SJCRH30 (cell line): ENCODE data around the gene SOX18. TPM values are rescaled to one million over a fixed set of nuclear protein-coding genes. Genes with fewer than 3 reads are reported as not detected.

Experiments used
- DNase-seq, 2 experiments: peaks; one replicate each; pipeline ENCODE4 v3.0.0-alpha.2; 2015 to 2020
- H3K27ac ChIP-seq: fragments of 250-450 bp; sonication (Bioruptor Pico); 2 replicates; pipeline ENCODE4 v1.5.1; 2020; ENCODE audit warnings: mild to moderate bottlenecking, moderate library complexity
- H3K27me3 ChIP-seq: fragments of 250-450 bp; sonication (Bioruptor Pico); 2 replicates; pipeline ENCODE4 v1.5.1; 2020; ENCODE audit warnings: mild to moderate bottlenecking, moderate library complexity
- H3K36me3 ChIP-seq: fragments of 250-450 bp; sonication (Bioruptor Pico); 2 replicates; pipeline ENCODE4 v1.5.1; 2020; ENCODE audit warnings: mild to moderate bottlenecking, moderate library complexity
- H3K4me1 ChIP-seq: fragments of 250-450 bp; sonication (Bioruptor Pico); 2 replicates; pipeline ENCODE4 v1.5.1; 2020; ENCODE audit warnings: mild to moderate bottlenecking, moderate library complexity
- H3K4me3 ChIP-seq: fragments of 250-450 bp; sonication (Bioruptor Pico); 2 replicates; pipeline ENCODE4 v1.5.1; 2020; ENCODE audit warnings: mild to moderate bottlenecking, moderate library complexity
- H3K9me3 ChIP-seq: fragments of 250-450 bp; sonication (Bioruptor Pico); replicated peaks from 2 replicates; pipeline ENCODE4 v1.5.1; 2020; ENCODE audit warnings: mild to moderate bottlenecking, moderate library complexity
- total RNA-seq: library from RNA; depleted of rRNA; stranded (reverse); fragments of >200 nt; shearing (Covaris generic); gene quantifications from 2 replicates; pipeline ENCODE4 v1.2.3, GENCODE V29; 2014

Gene SOX18
- total RNA-seq, 1 experiment from 2014 or later = 0.14 TPM

GRCh38 chr20:64067005-64067632 lies 17.7 kb upstream of the SOX18 start:
- H3K9me3 ChIP-seq = no peaks in the 10 kb centered on the region
- H3K4me3 ChIP-seq = no peak overlapping the region
- H3K36me3 ChIP-seq = no peaks in the 10 kb centered on the region
- H3K27ac ChIP-seq = no peak overlapping the region
- H3K27me3 ChIP-seq = no peaks in the 10 kb centered on the region
- no peak for DNase-seq
- H3K4me1 ChIP-seq = peaks cover 49% of the 10 kb centered on the region

DNA sequence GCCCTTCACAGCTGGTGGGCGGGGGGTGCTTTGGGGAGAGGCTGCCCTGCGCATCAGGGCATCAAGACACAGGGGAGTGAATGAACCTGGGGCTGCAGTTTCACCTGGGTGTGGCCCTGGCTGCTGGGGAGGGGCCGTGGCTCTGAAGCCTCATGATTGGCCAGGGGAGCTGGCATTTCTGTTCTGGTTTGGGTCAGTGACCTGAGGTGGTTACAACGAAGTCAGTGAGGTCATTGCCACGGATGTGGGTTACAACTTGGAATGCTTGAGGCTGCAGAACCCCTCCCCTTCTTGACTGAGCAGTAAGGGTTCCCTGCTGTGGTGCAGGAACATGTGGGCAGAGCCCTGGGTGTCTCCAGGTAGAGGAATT lies 16.5 kb upstream of the SOX18 start:
- no peaks in the 10 kb centered on the region for H3K27me3 ChIP-seq
- H3K36me3 ChIP-seq = no peaks in the 10 kb centered on the region
- H3K4me1 ChIP-seq = peaks cover 51% of the 10 kb centered on the region
- no peaks in the 10 kb centered on the region for H3K9me3 ChIP-seq
- H3K27ac ChIP-seq = no peak overlapping the region
- no peak overlapping the region for H3K4me3 ChIP-seq
- peak; percentile 55 to 64 for DNase-seq

DNA sequence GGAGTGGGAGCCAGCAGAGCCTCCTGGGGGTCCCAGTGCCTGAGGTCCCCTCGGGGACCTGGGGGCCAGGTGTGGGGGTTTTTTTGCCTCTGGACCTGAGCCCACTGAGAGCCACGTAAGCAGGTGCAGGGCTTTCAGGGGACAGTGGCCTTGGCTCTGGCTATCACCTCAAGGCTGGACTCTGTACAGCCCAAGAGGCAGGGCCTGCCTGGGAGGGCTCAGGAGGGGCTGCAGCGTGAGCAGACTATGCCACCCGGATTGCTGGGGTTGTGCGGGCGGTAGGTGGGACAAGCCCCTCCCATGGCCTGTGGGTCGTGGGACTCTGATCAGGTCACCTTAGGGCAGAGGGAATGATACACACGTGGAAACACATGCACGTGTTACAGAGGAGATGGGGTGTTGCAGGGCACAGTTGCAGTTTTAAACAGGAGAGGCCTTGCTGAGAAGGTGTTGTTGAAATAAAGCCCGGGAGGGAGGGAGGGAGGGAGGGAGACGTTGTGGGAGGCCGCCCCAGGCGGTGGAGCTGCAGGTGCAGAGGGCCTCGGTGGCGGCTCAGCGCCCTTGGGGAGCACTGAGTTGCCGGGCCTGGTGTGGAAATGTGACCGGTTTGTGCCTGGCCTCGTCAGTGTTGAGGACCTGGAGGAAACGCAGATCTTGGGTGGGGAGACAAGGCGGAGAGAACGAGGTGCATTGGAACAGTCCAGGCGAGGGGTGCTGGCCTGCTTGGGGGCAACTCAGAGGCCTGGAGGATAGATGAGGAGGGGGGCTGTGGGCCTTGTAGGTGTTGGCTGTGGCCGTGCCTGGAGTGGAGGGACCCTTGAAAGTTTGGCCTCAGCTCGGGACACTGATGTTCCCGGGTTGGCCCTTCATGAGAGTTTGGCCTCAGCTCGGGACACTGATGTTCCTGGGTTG lies 15.9 kb upstream of the SOX18 start:
- no peaks in the 10 kb centered on the region for H3K27me3 ChIP-seq
- no peak overlapping the region for H3K4me3 ChIP-seq
- H3K27ac ChIP-seq = no peak overlapping the region
- no peak for DNase-seq
- peaks cover 51% of the 10 kb centered on the region for H3K4me1 ChIP-seq
- no peaks in the 10 kb centered on the region for H3K36me3 ChIP-seq
- H3K9me3 ChIP-seq = no peaks in the 10 kb centered on the region

DNA sequence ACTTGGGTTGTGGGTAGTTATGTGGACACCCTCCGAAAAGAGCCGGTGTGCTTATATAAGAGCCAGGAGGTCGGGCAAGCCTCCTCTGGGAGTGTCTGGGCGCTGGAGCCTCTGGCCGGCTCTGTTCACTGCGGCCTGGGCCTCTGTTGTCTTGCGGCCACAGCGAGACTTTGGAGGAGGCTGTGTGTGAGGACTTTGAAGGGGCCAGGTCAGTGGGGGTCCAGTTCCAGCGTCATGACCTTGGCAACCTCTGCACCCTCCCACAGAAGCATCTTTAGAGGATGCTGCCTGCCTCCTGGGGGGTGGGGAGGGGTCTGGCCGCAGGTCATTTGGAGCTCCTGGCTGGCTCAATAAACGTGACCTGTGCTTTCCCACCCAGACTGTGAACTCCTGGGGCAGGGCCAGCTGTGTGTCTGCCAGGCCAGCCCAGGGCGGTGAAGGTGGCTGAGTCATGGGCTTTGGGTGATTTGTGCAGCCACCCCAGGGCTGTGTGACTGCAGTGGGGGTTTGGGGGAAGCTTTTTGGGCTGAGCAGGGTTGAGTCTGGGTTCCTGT lies 14.8 kb upstream of the SOX18 start:
- H3K4me1 ChIP-seq = peaks cover 40% of the 10 kb centered on the region
- H3K27ac ChIP-seq = no peak overlapping the region
- DNase-seq = no peak

DNA sequence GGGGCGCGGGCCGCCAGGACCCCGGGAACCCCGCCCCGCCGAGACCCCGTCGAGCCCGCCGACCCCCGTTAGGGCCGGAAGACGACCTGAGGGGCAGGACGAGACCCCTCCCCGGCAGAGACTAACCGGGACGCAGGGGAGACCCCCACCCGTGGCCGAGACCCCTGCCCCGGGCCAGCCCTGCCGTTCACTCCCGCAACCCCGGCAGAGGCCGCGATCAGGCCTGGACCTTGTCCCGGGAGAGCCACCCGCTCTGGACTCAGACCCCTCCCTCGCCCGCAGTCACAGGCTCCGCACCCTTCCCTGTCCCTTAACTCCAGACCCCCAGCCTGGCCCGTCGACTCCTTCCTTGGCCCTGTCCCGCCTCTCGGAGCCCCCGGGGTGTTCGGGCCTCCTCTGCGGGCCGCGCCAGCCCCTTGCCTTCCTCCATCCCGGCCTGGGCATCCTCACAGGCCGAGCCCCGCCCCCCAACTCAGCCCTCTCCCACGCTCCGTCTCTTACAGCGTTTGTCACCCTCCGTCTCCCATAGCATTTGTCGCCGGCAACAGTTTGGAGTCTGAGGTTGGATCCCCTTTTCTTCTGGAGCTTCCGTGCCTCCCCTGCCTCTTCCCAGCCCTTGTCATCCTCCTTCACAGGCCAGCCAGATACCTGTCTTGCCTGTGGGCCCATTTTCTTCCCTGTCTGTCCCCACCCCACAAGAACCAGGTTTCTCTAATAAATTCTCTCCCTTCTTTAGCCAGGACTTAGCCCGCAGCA lies 14.1 kb upstream of the SOX18 start:
- Histone ChIP-seq H3K36me3 (no peaks in the 10 kb centered on the region), H3K27me3 (no peaks in the 10 kb centered on the region), H3K4me1 (peaks cover 34% of the 10 kb centered on the region), H3K27ac (peak overlapping the region; percentile 22; the same call in 1 of the 2 replicates), H3K9me3 (no peaks in the 10 kb centered on the region), H3K4me3 (peak overlapping the region; percentile 76)
- DNase-seq = peak; percentile 53 to 54

More for the DNA sequence above, 14.8 kb upstream of the SOX18 start:
- Histone ChIP-seq H3K9me3 (no peaks in the 10 kb centered on the region), H3K27me3 (no peaks in the 10 kb centered on the region), H3K4me3 (peak overlapping the region; percentile 76), H3K36me3 (no peaks in the 10 kb centered on the region)

GRCh38 chr20:64062596-64063388 lies 13.4 kb upstream of the SOX18 start, which contains the start of gene TCEA2:
Gene TCEA2 (plus strand): TSS chr20:64063198. CDS start chr20:64063313, 115 bp downstream.
- Histone ChIP-seq H3K36me3 (no peaks in the 10 kb centered on the region), H3K27me3 (no peaks in the 10 kb centered on the region), H3K4me1 (peaks cover 27% of the 10 kb centered on the region), H3K9me3 (no peaks in the 10 kb centered on the region), H3K27ac (peak within 1 kb of the TSS; percentile 52), H3K4me3 (peak within 1 kb of the TSS; percentile 76)
- DNase-seq = peak; percentile 98 to 99

- H3K4me3 ChIP-seq = peak overlapping the region; percentile 76
- peak overlapping the region; percentile 52 for H3K27ac ChIP-seq
- no peaks in the 10 kb centered on the region for H3K9me3 ChIP-seq
- no peak for DNase-seq
- H3K36me3 ChIP-seq = no peaks in the 10 kb centered on the region
- no peaks in the 10 kb centered on the region for H3K27me3 ChIP-seq
- H3K4me1 ChIP-seq = peaks cover 31% of the 10 kb centered on the region
Measured at GRCh38 chr20:64062276-64062595, 12.8 kb upstream of the SOX18 start.

- Histone ChIP-seq H3K27me3 (peaks cover 18% of the 10 kb centered on the region), H3K4me1 (peaks cover 38% of the 10 kb centered on the region)
- DNase-seq = no peak
Measured at GRCh38 chr20:64058536-64058935, 9.1 kb upstream of the SOX18 start.

DNA sequence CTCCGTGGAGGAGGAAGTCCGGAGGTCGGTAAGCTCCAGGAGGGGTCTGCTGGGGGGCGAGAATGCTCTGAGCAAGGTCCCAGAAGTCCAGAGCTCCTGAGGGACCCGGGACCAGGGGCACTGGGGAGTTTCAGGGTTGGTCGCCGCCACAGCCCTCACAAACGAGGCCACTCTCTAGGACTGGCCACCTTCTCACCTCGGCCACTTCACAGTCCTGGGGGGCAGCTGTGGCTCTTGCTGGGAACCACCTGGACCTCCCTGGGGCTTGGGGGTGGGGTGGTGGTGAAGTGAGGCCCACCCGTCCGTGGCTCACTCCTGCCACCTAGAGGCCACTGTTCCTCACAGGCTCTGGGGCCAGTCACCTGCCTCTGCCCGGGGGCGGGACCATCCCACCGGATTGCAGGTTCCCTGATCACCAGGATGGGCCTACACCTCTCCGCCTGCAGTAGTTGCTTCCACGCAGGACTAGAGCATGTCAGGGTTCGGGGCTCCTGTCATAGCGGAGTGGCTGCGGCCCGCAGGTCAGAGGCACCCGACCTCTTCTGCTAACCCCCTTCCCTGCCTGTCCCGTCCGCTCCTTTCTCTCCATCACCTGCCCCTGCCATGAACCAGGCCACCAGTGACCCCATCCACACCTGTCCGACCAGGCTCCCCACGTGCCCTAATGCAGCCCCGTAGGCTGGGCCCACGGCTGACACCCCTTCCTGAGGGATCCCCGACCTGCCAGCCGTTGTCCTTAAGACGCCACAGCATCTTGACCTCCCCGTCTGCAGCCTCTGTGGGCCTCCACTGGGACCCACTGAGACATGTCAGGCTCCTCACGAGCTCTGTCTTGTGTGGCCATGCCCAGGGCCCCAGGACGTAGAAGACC lies 8.4 kb upstream of the SOX18 start:
- Histone ChIP-seq H3K27me3 (peaks cover 18% of the 10 kb centered on the region), H3K9me3 (no peaks in the 10 kb centered on the region), H3K4me1 (peaks cover 39% of the 10 kb centered on the region), H3K4me3 (peak overlapping the region; percentile 24), H3K36me3 (no peaks in the 10 kb centered on the region), H3K27ac (no peak overlapping the region)
- DNase-seq = peak; percentile 87 to 91

More at GRCh38 chr20:64058536-64058935, 9.1 kb upstream of the SOX18 start:
- Histone ChIP-seq H3K4me3 (no peak overlapping the region), H3K9me3 (no peaks in the 10 kb centered on the region), H3K27ac (no peak overlapping the region), H3K36me3 (no peaks in the 10 kb centered on the region)

- H3K27ac ChIP-seq = no peak overlapping the region
- H3K9me3 ChIP-seq = no peaks in the 10 kb centered on the region
- peaks cover 42% of the 10 kb centered on the region for H3K4me1 ChIP-seq
- peaks cover 18% of the 10 kb centered on the region for H3K27me3 ChIP-seq
- H3K36me3 ChIP-seq = no peaks in the 10 kb centered on the region
- H3K4me3 ChIP-seq = peak overlapping the region; percentile 24
- DNase-seq = peak in 1 of 2 experiments; percentile 45
Measured at GRCh38 chr20:64056889-64057627, 7.6 kb upstream of the SOX18 start.

- Histone ChIP-seq H3K4me3 (no peak overlapping the region), H3K36me3 (no peaks in the 10 kb centered on the region), H3K27me3 (peaks cover 18% of the 10 kb centered on the region), H3K9me3 (no peaks in the 10 kb centered on the region), H3K4me1 (peaks cover 45% of the 10 kb centered on the region), H3K27ac (no peak overlapping the region)
- no peak for DNase-seq
Measured at GRCh38 chr20:64056639-64056888, 7.1 kb upstream of the SOX18 start.

DNA sequence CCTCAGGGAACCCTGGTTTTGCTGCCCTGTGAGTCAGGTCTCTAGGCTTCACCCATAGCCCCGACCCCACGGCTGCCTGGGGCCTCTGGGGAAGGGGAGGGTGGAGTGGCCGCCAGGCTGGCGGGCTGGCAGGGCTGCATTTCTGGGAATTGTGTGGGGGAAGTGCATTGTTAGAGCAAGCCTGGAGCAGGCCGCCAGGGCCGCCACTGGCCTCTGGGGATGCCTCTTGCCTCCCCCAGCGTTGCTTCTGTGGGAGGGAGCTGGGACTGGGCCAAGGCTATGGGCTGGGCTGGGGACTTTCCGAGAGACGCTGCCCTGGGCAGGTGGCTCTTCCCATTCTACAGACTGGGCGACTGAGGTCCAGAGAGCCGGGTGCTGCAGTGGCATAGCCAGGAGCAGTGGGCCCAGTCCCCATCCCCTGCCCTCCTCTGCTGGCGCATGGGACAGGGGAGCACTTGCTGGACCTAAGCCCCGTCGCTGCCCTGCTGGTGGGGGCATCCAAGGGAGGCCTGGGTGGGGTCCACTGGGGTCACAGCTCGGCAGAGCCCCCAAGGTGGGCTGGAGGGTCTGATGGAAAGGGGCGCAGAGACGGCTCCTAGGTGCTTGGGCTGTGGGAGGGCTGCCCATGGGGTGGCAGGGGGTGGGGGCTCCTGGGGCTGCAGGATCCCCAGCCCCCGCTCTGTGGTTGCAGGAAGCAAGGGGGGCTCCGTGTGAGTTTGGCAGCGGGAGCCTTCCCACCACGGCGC lies 6.6 kb upstream of the SOX18 start:
- H3K36me3 ChIP-seq = no peaks in the 10 kb centered on the region
- no peak overlapping the region for H3K4me3 ChIP-seq
- no peaks in the 10 kb centered on the region for H3K9me3 ChIP-seq
- DNase-seq = peak in 1 of 2 experiments; percentile 56
- H3K4me1 ChIP-seq = peaks cover 49% of the 10 kb centered on the region
- peaks cover 18% of the 10 kb centered on the region for H3K27me3 ChIP-seq
- H3K27ac ChIP-seq = no peak overlapping the region
